ENCODE measurements around the gene ATG5.
A peak's percentile ranks its signal among the peaks of the same experiment; 100 is the strongest.

ATG5 gene

DNA sequence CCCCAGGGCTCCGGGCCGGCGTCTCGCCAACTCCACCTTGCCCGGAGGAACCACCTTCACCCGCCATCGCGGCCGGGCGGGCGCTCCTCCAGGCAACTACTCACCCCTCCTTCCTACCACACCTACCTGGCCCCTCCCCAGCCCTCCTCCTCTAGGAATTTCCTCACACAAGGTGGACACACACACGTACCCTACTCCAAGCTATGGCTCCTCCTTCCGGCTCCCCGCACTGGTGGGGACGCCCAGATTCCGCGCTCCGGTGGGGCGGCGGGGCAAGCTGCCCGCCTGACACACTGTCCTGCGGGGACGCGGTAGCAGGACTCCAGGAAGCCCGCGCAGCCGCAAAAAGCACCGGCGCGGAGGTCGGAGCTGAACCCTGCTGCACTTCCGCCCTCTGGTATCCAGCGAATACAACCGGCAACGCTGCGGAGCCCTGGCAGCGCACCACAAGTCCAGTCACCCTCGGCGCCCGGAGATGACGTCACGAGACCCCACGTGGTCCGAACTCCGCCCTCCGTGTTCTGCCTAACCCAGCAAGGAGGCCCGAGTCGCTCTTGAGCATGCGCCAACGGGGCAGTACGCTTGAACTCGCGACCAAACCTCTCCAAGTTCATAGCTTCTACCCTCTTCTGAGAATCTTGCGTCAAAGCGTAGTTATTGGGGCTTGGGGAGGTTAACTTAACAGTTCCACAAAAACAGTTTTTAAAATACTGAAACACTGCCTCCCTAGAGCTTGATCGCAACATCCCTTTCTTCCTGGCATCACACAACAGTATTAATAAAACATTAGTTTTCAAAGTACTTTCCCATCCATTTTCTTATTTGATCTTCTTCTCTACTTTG, at the start of gene ATG5:
ATG5 (minus strand) TSS at position 425 of the 843 bp plus-strand sequence. CDS start 9,552 bp downstream, outside the sequence.
- peak; percentile 93 for DNase-seq (ENCODE audit: low spot score)

DNA sequence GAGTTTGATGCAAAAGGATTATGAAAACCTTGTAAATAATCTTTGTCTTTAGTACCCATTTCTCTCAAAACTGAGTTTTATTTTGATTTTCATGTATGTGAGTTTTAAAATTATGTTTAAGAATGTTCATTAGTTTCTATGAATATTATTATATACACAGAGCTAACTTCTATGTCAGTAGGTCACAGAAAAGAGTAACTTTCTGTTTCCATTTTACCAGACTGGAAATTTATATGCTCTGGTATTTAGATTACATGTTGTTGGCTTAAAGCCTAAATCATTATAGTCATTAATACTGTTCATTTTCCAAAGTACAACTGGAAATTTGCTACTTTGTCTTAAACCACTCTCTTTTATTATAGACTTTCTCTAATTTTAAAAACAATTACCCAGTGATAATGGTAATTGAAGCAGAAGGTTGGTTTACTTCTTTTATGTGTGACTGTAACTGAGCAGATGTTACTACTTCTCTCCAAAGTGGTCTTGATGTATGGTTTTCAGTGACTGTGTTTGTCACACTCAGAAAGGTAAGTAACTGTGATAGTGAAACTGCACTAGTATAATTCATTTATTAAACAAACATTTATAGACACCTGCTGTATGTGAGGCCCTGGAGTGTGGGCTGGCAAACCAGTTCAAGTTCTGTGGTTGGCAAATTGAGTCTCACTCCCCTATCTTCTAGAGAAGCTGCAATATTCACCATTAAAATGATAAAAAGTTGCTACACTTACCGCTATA, 48.1 kb upstream of the ATG5 start:
- DNase-seq (ENCODE audit: low spot score), result no peak

DNA sequence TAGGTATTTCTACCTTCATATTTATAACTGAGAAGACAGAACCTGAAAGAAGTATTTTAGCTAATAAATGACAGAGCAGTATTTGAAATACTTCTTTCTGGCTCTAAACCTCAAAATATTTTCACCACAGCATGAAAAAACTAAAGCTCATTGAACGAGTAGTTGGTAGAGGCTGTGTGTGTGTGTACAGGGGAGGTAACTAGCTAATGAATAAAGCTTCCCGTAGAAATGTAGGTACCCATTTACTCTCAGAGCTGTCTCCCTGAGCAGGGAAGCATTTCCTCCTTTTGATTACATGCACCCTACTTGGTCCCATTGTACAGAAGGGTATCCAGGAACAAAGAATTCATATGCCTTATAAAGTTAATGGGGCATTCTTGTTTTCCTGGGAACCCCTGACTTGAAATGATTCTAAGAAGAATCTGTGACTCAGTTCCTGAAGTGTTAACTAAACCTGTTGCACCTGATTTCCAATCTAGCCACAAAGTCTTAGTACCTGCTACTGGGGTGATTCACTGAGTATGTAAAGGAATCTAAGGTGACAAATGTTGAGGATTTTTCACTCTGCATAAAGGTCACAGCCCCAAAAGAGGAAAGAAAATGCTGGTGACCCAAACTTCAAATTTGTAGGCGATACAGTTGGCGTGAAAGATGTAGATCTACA, 47.4 kb upstream of the ATG5 start:
- DNase-seq (ENCODE audit: low spot score), result no peak

DNA sequence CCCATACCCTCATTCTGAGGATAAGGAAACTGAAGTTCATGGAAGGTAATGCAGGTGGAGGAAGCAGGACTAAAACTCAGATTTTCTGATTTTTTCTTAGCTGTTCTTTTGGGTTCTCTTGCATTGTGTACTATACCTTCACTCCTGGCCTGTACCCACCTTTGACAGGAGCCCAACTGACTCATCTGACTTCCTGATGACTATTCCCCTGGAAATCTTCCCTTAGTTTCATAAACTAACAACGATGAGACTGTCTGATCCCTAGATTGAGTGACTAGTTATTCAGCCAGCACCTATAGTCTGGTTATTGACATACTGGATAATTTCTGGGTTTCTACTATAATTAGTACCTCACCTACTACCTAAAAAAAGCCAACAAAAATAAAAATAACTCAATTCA, 45.1 kb upstream of the ATG5 start:
- DNase-seq (ENCODE audit: low spot score), result no peak

- no peak for DNase-seq (ENCODE audit: low spot score)
Measured at GRCh38 chr6:106369739-106370138, 44.2 kb upstream of the ATG5 start.

DNA sequence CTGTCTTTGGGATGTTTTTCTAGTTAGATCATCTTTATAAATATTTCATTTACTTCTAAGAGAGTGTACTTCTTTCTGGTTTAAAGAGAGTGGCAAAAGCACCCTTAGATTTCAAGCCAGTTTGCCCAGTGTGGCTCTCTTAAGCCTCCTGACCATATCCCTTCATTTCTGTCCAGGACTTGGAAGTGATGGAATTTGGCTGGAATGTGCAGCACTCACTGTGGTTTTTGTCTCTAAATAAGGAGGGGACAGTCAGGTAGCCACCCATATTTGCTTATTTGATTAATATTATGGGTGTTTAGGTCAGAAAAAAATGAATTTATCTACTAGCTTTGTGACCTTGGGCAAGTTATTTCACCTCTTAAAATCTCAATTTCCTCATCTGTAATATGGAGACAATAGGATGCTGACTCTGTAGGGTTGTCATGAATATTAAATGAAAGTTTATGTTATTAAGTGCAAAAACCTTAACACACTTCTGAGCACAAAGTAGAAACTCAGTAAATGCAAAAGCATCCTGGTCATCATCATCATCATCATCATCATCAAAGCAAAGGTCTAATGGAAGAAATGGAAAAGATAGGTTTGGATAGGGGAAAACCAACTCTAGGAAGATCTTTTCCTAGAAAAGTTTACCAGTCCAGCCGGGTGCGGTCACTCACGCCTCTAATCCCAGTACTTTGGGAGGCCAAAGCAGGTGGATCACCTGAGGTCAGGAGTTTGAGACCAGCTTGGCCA, 38.0 kb upstream of the ATG5 start:
- DNase-seq (ENCODE audit: low spot score), result no peak

- DNase-seq (ENCODE audit: low spot score), result peak; percentile 16
Measured at GRCh38 chr6:106360989-106361430, 35.5 kb upstream of the ATG5 start.

DNA sequence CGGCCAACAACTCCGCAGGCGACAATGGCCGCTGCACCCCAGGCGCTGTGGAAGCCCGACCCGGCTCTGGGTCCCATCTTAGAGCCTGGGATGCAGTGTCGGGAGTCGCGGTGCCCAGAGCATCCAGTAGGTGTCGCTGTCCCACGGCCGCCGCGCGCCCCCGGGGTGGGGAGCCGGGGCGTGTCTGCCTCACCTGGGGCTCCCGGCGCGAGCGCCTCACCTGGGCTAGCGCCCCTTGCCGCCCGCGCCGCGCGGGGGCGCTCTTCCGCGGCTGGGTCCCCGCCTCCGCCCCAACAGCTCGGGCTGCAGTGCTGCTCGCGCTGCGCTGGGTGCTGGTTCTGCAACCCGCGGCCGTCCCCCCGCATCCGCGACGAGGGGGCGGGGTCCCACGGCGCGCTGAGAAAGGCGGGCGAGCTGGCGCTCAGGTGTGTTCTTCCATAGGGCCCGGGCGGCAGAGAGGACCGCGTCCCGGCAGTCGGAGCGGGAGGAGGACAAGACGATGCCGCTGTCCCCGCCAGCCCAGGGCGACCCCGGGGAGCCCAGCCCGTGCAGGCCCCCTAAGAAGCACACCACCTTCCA, 34.9 kb upstream of the ATG5 start, which contains the start of gene CRYBG1:
CRYBG1 (plus strand) TSS at position 308 of the 579 bp plus-strand sequence; CDS start at position 500, 192 bp downstream.
- peak; percentile 90 for DNase-seq (ENCODE audit: low spot score)

DNA sequence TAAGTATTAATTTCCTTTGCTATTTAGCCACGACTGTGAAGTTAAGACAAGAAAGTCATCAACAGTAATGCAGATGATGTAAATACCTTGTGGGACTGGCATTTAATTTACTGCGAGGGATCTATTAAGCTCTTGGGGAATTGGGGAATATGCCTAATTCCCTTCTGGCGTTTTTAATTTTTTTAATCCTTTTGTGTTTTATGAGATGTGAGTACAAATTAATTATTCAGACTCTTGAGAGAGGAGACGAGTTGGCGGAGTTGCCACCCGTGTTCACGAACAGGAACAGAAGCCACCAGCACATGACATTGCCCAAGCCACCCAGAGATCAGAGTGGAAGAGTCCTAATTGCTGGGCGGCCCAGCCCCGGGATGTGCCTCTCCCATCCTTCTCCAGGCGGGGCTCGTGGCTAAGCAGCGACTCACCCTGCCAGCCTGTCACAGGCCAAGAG, 34.4 kb upstream of the ATG5 start:
- DNase-seq (ENCODE audit: low spot score), result no peak

- DNase-seq (ENCODE audit: low spot score), result no peak
Measured at GRCh38 chr6:106356378-106356777, 30.8 kb upstream of the ATG5 start.

- DNase-seq (ENCODE audit: low spot score), result no peak
Measured at GRCh38 chr6:106347219-106347618, 21.7 kb upstream of the ATG5 start.

DNA sequence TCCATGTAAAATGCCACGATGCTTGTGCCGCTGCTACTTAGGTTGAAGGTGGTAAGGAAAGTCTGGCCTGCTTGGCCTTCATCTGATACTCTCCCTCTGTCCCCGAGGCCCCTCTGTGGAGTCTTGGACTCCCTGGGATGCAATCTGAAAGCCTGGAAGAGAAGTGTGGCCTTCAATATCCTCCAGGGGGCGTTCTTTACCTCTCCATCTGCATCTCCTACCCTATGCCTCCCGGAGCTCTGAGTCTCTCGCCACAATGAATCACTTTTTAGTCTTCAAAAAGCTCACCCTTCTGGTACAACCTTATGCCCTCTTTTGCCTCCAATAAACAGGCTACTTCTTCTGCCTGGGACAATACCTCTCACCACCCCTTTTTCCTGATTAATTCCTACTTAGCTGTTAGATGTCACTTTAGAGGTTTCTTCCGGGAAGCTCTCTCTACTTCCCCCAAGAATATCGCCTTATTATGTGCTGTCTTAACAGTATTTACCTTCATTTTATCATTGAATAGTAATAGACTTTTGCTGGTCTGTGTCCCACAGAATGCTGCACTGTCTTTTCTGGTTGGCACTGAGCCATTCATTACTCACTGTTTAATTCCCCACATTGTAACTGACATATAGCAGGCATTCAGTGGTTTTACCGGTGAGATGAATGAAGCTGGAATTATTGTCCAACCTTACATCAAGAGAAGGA, 13.9 kb upstream of the ATG5 start:
- peak; percentile 74 for DNase-seq (ENCODE audit: low spot score)

- peak; percentile 32 for DNase-seq (ENCODE audit: low spot score)
Measured at GRCh38 chr6:106334646-106335448, 9.3 kb upstream of the ATG5 start.

- no peak for DNase-seq (ENCODE audit: low spot score)
Measured at GRCh38 chr6:106324726-106325335, 729 bp downstream of the ATG5 start.

GRCh38 chr6:106321940-106322339, 3.6 kb downstream of the ATG5 start:
- no peak for DNase-seq (ENCODE audit: low spot score)

GRCh38 chr6:106318851-106319250, 6.7 kb downstream of the ATG5 start:
- DNase-seq (ENCODE audit: low spot score), result no peak

DNA sequence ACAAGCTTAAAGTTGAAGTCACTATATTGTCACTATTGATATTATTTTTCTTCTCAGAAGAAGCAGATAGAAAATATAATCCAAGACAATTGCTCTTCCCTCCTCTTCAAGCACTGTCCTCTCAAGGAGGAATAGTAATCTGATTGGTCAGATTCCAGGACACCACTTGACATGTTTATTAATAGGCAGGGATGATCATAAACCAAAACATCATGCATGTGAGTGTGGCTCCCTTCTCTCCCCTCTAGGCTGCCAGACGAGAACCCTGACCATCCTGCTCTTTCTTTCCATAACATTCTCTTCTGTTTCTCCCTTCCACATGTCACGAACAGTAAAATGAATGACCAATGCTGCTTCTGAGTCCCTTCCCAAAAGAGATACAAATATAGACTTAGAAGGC, 7.5 kb downstream of the ATG5 start:
- no peak for DNase-seq (ENCODE audit: low spot score)

- DNase-seq (ENCODE audit: low spot score), result no peak
Measured at GRCh38 chr6:106316375-106316766, 9.2 kb downstream of the ATG5 start.

DNA sequence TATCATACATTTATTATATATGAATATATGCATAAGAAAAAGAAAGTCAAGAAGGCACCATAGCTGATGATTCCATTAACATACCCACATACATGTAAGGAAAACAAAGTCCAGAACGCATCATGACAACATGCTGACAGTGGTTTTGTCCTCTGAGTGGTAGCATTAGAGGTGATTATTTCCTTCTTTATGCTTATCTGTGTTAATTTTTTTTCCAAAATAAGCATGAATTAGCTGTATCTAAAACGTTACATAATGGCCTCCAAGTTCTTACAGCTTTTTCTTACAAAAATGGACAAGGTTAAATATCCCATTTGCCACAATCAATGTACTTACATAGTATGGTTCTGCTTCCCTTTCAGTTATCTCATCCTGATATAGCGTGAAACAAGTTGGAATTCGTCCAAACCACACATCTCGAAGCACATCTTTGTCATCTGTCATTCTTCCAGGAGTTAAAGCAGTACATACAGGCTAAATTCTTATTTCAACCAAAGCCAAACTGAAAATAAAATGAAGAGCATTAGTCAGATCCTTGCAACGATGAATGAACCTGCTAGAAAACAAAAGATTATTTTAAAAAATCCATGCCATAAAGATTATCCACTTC, 9.7 kb downstream of the ATG5 start:
- DNase-seq (ENCODE audit: low spot score), result no peak
